Tibial nerve (tissue), 4 donors: ENCODE measurements around the gene PCAT7. TPM values are rescaled to one million over a fixed set of nuclear protein-coding genes. Genes with fewer than 3 reads are reported as not detected.
"Not testable (repeated sequence)": the region's sequence is repeated elsewhere in the genome, so short reads cannot be mapped to it uniquely, and the experiment has no call there.

Experiments
- DNase-seq, 2 donors: peaks; one replicate each; pipeline ENCODE4 v3.0.0-alpha.2; 2019; ENCODE audit warnings: low spot score in 2 of 2
- H3K27ac ChIP-seq, 4 donors: fragments of 200-600 bp; sonication (generic) in 3 of 4; one replicate each; pipeline ENCODE4 v1.5.1; 2017 to 2019; ENCODE audit warnings: mild to moderate bottlenecking in 1 of 4
- H3K27me3 ChIP-seq, 2 donors: fragments of 200-600 bp; sonication (generic) in 1 of 2; one replicate each; pipeline versions ENCODE4 v1.5.1 to v1.6.0; 2017 to 2019
- H3K36me3 ChIP-seq, 3 donors: fragments of 200-600 bp; sonication (generic); one replicate each; pipeline ENCODE4 v1.5.1; 2018 to 2019
- H3K4me1 ChIP-seq, 4 donors: fragments of 200-600 bp; sonication (generic) in 3 of 4; one replicate each; pipeline ENCODE4 v1.5.1; 2017 to 2019
- H3K4me3 ChIP-seq, 4 donors: fragments of 200-600 bp; sonication (generic) in 3 of 4; one replicate each; pipeline ENCODE4 v1.5.1; 2017 to 2019; ENCODE audit warnings: mild to moderate bottlenecking in 1 of 4, moderate library complexity in 1 of 4
- H3K9me3 ChIP-seq, 4 donors: fragments of 200-600 bp; sonication (generic) in 3 of 4; one replicate each; pipeline ENCODE4 v1.5.1; 2017 to 2019
- CTCF ChIP-seq, 5 experiments: fragments of 200-600 bp in 3 of 5; fragments of 450-650 bp in 2 of 5; sonication (generic) in 3 of 5; IDR thresholded peaks; one replicate each; pipeline ENCODE4 v1.5.1; 2016 to 2019; ENCODE audit warnings: antibody characterized with exemption in 5 of 5, mild to moderate bottlenecking in 3 of 5, moderate library complexity in 2 of 5
- EP300 ChIP-seq, 2 donors: sonication (generic); formaldehyde crosslinking; IDR thresholded peaks; one replicate each; pipeline ENCODE4 v1.6.1; 2017; ENCODE audit warnings: antibody characterized with exemption in 2 of 2, mild to moderate bottlenecking in 1 of 2
- POLR2A ChIP-seq, 2 donors: fragments of 450-650 bp; IDR thresholded peaks; one replicate each; pipeline ENCODE4 v1.6.1; 2017; ENCODE audit warnings: antibody characterized with exemption in 2 of 2, mild to moderate bottlenecking in 2 of 2, moderate library complexity in 2 of 2
- WGBS, 2 donors: methylation state at CpG; one replicate each; pipeline ENCODE4 v1.1.5; 2018; 5-methylcytosine and 5-hydroxymethylcytosine counted together
- total RNA-seq, 4 donors: library from RNA; depleted of rRNA; stranded (reverse); fragments of >200 nt; gene quantifications; one replicate each; pipeline ENCODE4 v1.1.0, GENCODE V29; 2016

The PCAT7 gene
- total RNA-seq, 4 donors from 2014 or later = 0.22 TPM; not detected in 3

- 67 to 77% methylated on average over 2 of the region's 2 CpGs for WGBS, 2 donors
- TF ChIP-seq EP300 (IDR thresholded peaks at IDR 0.05) = no peak
- TF ChIP-seq POLR2A (IDR thresholded peaks at IDR 0.05) = no peak
- Histone ChIP-seq H3K27me3 (no peaks in the 10 kb centered on the region), H3K27ac (no peak overlapping the region), H3K4me1 (no peaks in the 10 kb centered on the region), H3K9me3 (no peaks in the 10 kb centered on the region), H3K36me3 (no peaks in the 10 kb centered on the region), H3K4me3 (no peak overlapping the region)
- no peak for DNase-seq
Measured at GRCh38 chr9:94563548-94563947, 8.7 kb downstream of the PCAT7 start.

GRCh38 chr9:94564279-94564678 is 9.4 kb downstream of the PCAT7 start:
- H3K4me3 ChIP-seq, H3K27ac ChIP-seq, H3K4me1 ChIP-seq, H3K9me3 ChIP-seq, DNase-seq, H3K27me3 ChIP-seq, H3K36me3 ChIP-seq: not testable (repeated sequence)
- 53 to 71% methylated on average over 3 of the region's 3 CpGs for WGBS, 2 donors

- no peaks in the 10 kb centered on the region for H3K27me3 ChIP-seq
- no peak for DNase-seq
- no peaks in the 10 kb centered on the region for H3K4me1 ChIP-seq
- no peaks in the 10 kb centered on the region for H3K9me3 ChIP-seq
- no peak for TF ChIP-seq EP300 (IDR thresholded peaks at IDR 0.05)
- H3K4me3 ChIP-seq = no peak overlapping the region
- no peaks in the 10 kb centered on the region for H3K36me3 ChIP-seq
- no peak overlapping the region for H3K27ac ChIP-seq
Measured at GRCh38 chr9:94566550-94566949, 11.7 kb downstream of the PCAT7 start.

GRCh38 chr9:94567271-94567670 is 12.4 kb downstream of the PCAT7 start:
- no peak for TF ChIP-seq EP300 (IDR thresholded peaks at IDR 0.05)
- no peak for TF ChIP-seq CTCF (IDR thresholded peaks at IDR 0.05)
- TF ChIP-seq POLR2A (IDR thresholded peaks at IDR 0.05) = no peak
- Histone ChIP-seq H3K9me3 (no peaks in the 10 kb centered on the region), H3K4me1 (no peaks in the 10 kb centered on the region), H3K27me3 (no peaks in the 10 kb centered on the region), H3K4me3 (no peak overlapping the region), H3K27ac (no peak overlapping the region), H3K36me3 (no peaks in the 10 kb centered on the region)
- WGBS, 2 donors = 89% methylated on average over 2 of the region's 2 CpGs
- no peak for DNase-seq

- Histone ChIP-seq H3K36me3 (no peaks in the 10 kb centered on the region), H3K27ac (no peak overlapping the region), H3K9me3 (no peaks in the 10 kb centered on the region), H3K4me3 (no peak overlapping the region), H3K27me3 (no peaks in the 10 kb centered on the region), H3K4me1 (no peaks in the 10 kb centered on the region)
- 72 to 85% methylated on average over 3 of the region's 3 CpGs for WGBS, 2 donors
- no peak for DNase-seq
- TF ChIP-seq CTCF (IDR thresholded peaks at IDR 0.05) (no peak), POLR2A (IDR thresholded peaks at IDR 0.05) (no peak), EP300 (IDR thresholded peaks at IDR 0.05) (no peak)
Measured at GRCh38 chr9:94568250-94568889, 13.5 kb downstream of the PCAT7 start.

GRCh38 chr9:94568972-94569712 is 14.3 kb downstream of the PCAT7 start:
- Histone ChIP-seq H3K9me3 (no peaks in the 10 kb centered on the region), H3K4me1 (no peaks in the 10 kb centered on the region), H3K36me3 (no peaks in the 10 kb centered on the region), H3K27ac (no peak overlapping the region), H3K4me3 (no peak overlapping the region), H3K27me3 (no peaks in the 10 kb centered on the region)
- TF ChIP-seq CTCF (IDR thresholded peaks at IDR 0.05) (no peak), EP300 (IDR thresholded peaks at IDR 0.05) (no peak), POLR2A (IDR thresholded peaks at IDR 0.05) (no peak)
- no peak for DNase-seq
- WGBS, 2 donors = 86 to 90% methylated on average over 17 of the region's 17 CpGs
